ENCODE results near the gene CCL5.

Gene CCL5

GRCh38 chr17:35847006-35847405 is 33.2 kb downstream of the CCL5 start:
- H3K27ac ChIP-seq: no peak overlapping the region
- TF ChIP-seq CTCF (IDR thresholded peaks at IDR 0.05) (no peak), ZFX (IDR thresholded peaks at IDR 0.05; ENCODE audit: borderline replicate concordance) (no peak)

- no peak overlapping the region for H3K27ac ChIP-seq
- TF ChIP-seq ZFX (IDR thresholded peaks at IDR 0.05; ENCODE audit: borderline replicate concordance) (no peak), CTCF (IDR thresholded peaks at IDR 0.05) (no peak)
These were observed 33.9 kb downstream of the CCL5 start for GRCh38 chr17:35846055-35846809.

GRCh38 chr17:35844547-35844946 is 35.6 kb downstream of the CCL5 start:
- no peak for TF ChIP-seq CTCF (IDR thresholded peaks at IDR 0.05)
- no peak for TF ChIP-seq ZFX (IDR thresholded peaks at IDR 0.05; ENCODE audit: borderline replicate concordance)
- no peak overlapping the region for H3K27ac ChIP-seq

GRCh38 chr17:35843698-35844097 is 36.5 kb downstream of the CCL5 start:
- H3K27ac ChIP-seq: no peak overlapping the region
- no peak for TF ChIP-seq ZFX (IDR thresholded peaks at IDR 0.05; ENCODE audit: borderline replicate concordance)
- no peak for TF ChIP-seq CTCF (IDR thresholded peaks at IDR 0.05)

DNA sequence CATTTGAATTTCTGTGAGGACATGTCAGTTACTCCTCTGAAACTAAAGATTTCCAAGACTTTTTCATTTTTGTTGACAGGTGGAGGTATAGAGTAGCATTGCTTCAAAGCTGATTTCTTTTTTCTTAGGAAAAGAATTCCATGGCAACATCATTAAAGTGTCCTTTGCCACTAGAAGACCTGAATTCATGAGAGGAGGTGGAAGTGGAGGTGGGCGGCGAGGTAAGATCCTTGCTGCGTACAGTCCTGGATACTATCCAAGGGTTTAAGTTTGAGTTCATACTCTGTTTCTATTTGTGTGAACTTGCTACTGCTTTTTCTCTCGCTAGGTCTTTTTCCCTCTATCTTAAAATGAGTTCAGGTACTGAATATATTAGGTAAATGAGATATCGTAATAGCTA is 37.9 kb downstream of the CCL5 start:
- no peak overlapping the region for H3K27ac ChIP-seq
- no peak for TF ChIP-seq CTCF (IDR thresholded peaks at IDR 0.05)
- no peak for TF ChIP-seq ZFX (IDR thresholded peaks at IDR 0.05; ENCODE audit: borderline replicate concordance)

DNA sequence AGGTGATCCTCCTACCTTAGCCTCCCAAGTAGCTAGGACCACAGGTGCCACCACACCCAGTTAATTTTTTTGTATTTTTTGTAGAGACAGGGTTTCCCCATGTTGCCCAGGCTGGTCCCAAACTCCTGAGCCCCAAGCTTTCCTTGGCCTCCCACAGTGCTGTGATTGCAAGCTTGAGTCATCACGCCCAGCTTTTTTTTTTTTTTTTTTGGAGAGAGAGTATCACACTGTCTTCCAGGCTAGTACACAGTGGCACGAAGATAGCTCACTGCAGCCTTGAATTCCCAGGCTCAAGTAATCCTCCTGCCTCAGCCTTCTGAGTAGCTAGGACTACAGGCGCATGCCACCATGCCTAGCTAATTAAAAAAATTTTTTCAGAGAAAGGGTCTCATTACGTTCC is 38.7 kb downstream of the CCL5 start:
- no peak overlapping the region for H3K27ac ChIP-seq
- TF ChIP-seq CTCF (IDR thresholded peaks at IDR 0.05) (no peak), ZFX (IDR thresholded peaks at IDR 0.05; ENCODE audit: borderline replicate concordance) (no peak)

DNA sequence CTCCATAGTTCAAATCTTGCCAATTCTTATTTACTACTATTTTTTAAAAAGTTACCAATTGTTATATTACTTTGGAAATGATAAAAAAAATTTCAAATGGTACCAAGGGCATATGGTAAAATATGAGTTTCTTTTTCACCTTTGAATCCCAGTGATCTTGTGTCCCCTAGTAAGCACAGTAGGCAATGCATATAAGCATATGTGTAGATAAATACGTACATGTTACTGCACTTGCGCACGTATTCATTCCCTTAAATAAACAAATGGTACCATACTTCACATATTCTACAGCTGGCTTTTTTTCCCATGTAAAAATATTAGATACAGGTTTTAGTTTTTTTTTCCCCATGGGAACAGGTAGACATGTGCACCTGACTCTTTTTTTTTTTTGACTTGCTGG is 39.1 kb downstream of the CCL5 start:
- H3K27ac ChIP-seq: no peak overlapping the region
- TF ChIP-seq ZFX (IDR thresholded peaks at IDR 0.05; ENCODE audit: borderline replicate concordance): no peak
- no peak for TF ChIP-seq CTCF (IDR thresholded peaks at IDR 0.05)
